ENCODE results near the gene TMCC1. TPM values are rescaled to one million over a fixed set of nuclear protein-coding genes. Genes with fewer than 3 reads are reported as not detected.

TMCC1 gene
- total RNA-seq, 1 donor from 2014 or later: 33.4 TPM

DNA sequence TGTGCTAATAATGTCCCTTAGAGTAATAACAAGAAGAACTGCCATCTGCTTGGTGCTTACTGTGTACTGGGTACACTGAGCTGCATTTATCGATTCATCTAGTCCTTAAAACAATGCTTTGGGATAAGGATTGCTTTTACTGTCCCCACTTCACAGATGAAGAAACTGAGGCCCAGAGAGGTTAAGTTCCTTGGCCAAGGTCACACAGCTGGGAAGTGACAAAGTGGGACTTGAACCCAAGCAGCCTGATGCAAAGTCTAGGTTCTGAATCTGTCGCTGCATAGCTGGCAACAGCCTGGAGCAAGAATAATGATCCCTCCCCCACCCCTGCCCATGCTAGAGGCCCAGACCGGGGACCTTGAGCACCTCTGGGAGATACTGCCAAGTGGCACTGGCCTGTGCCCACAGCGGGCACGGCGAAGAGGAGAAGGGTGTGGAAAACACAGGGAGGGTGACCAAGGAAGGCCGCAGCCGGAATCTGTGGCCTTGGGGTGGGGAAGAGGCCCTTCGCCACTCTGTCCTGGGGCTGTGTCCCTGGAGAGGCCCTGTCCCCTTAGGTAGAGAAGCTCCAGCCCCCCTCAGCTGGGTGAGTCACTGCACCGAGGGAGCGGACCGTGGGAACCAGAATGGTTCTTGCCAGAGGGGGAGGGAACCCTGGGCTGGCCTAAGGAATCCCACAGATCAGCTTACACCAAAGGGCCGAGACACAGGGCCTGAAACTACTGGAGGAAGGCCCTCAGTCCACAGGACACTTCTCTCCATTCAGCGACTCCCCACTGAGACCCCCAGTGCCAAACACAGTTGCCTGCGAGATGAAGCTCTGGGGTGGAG, 290.6 kb downstream of the TMCC1 start:
- H3K9me3 ChIP-seq: no peaks in the 10 kb centered on the region
- ATAC-seq: peak; percentile 44 to 59
- H3K27me3 ChIP-seq (ENCODE audit: low read depth): no peaks in the 10 kb centered on the region
- H3K27ac ChIP-seq: peak overlapping the region; percentile 89
- TF ChIP-seq, protein P1, sequence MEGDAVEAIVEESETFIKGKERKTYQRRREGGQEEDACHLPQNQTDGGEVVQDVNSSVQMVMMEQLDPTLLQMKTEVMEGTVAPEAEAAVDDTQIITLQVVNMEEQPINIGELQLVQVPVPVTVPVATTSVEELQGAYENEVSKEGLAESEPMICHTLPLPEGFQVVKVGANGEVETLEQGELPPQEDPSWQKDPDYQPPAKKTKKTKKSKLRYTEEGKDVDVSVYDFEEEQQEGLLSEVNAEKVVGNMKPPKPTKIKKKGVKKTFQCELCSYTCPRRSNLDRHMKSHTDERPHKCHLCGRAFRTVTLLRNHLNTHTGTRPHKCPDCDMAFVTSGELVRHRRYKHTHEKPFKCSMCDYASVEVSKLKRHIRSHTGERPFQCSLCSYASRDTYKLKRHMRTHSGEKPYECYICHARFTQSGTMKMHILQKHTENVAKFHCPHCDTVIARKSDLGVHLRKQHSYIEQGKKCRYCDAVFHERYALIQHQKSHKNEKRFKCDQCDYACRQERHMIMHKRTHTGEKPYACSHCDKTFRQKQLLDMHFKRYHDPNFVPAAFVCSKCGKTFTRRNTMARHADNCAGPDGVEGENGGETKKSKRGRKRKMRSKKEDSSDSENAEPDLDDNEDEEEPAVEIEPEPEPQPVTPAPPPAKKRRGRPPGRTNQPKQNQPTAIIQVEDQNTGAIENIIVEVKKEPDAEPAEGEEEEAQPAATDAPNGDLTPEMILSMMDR (IDR thresholded peaks at IDR 0.05): no peak
- peaks cover 78% of the 10 kb centered on the region for H3K4me1 ChIP-seq
- H3K4me3 ChIP-seq: peak overlapping the region; percentile 70
- DNase-seq: peak; percentile 67
- intact Hi-C loops (cut with DNase I): no loop called here
- H3K36me3 ChIP-seq: no peaks in the 10 kb centered on the region

DNA sequence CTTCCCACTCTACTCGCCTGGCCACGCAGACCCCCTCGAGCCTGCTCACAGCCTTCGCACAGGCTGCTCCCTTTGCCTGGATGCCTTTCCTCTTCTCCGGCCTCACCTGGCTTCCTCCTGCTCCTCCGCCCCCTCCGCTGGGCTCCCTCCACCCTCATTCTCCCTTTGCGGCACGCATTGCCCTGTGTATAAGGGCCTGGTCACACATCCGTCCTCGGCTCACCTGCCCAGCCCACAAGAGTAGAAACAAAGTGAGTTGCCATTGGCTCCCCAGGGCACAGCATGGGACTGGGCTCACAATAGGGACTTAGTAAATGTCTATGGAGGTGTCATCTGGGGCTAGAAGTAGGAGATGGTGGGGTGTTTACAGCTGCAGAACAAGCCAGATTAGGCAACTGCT, 291.2 kb downstream of the TMCC1 start:
- peak overlapping the region; percentile 89 for H3K27ac ChIP-seq
- intact Hi-C loops (cut with DNase I): no loop called here
- peaks cover 78% of the 10 kb centered on the region for H3K4me1 ChIP-seq
- TF ChIP-seq, protein P1 (IDR thresholded peaks at IDR 0.05): no peak
- no peak for ATAC-seq
- no peaks in the 10 kb centered on the region for H3K27me3 ChIP-seq (ENCODE audit: low read depth)
- peak overlapping the region; percentile 70 for H3K4me3 ChIP-seq
- no peak for DNase-seq
- H3K9me3 ChIP-seq: no peaks in the 10 kb centered on the region
- H3K36me3 ChIP-seq: no peaks in the 10 kb centered on the region

DNA sequence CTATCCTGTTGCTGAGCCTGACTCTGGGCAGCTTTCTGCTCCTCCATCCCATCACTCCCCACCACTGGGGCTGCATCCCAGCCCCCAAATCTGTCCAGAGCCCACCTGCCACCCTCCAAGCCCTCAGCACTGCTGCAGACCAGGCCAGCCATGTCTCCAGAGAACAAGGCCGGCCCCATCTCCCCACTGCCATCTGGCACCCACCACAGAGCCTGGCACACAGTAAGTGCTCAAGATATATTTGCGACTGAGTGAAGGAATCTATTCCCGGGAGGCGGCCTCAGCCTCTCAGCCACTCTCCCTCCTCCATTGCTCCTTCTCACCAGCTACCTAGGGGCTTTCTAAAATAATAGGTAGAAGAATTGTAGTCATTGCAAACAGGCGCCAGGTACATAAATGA, 291.8 kb downstream of the TMCC1 start:
- Histone ChIP-seq H3K4me1 (peaks cover 82% of the 10 kb centered on the region), H3K36me3 (no peaks in the 10 kb centered on the region), H3K9me3 (no peaks in the 10 kb centered on the region), H3K4me3 (peak overlapping the region; percentile 70), H3K27ac (peak overlapping the region; percentile 89), H3K27me3 (ENCODE audit: low read depth) (no peaks in the 10 kb centered on the region)
- intact Hi-C loops (cut with DNase I): no loop called here
- ATAC-seq: no peak
- DNase-seq: no peak
- TF ChIP-seq, protein P1 (IDR thresholded peaks at IDR 0.05): no peak

DNA sequence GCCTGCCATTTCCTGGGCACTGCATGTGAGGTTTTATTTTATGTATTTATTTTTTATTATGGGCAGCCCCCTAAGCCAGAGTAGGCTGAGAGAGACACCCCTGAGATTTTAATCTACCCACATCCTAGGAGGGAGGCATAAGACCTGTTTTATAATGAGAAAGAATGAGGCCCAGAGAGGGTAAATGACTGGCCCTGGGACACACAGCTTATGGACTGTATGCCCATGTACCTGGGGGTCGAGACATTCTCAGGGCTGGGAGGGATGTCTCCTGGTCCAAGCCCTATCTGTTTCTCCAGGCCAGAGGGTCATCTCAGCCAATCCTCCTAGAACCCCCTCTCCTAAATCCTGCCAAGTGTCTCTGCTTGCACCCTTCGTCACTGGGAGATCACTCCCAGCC, 293.2 kb downstream of the TMCC1 start:
- TF ChIP-seq, protein P1 (IDR thresholded peaks at IDR 0.05): no peak
- H3K27me3 ChIP-seq (ENCODE audit: low read depth): no peaks in the 10 kb centered on the region
- DNase-seq (no peak), ATAC-seq (no peak)
- H3K36me3 ChIP-seq: no peaks in the 10 kb centered on the region
- peak overlapping the region; percentile 89 for H3K27ac ChIP-seq
- no peaks in the 10 kb centered on the region for H3K9me3 ChIP-seq
- intact Hi-C loops (cut with DNase I): no loop called here
- peaks cover 96% of the 10 kb centered on the region for H3K4me1 ChIP-seq
- H3K4me3 ChIP-seq: peak overlapping the region; percentile 10

DNA sequence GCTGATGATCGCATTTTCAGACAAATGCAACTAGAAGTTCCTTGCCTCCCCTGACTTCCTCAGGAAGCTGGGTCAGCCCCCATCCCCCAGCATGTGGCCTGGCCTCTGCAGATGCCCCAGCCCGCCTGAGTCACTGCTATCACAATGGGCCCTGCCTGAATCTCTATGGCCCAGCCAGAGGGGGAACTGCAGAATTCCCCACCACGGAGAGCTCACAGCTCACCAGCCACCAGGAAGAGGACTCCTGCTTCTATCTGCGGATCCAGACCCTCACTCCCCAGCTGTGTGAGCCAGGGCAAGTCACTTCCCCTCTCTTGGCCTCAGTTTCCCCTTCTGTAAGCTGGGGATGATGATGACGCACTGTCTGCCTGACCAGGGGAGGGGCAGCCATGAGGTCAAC, 293.9 kb downstream of the TMCC1 start:
- Histone ChIP-seq H3K9me3 (no peaks in the 10 kb centered on the region), H3K27me3 (ENCODE audit: low read depth) (no peaks in the 10 kb centered on the region), H3K4me3 (peak overlapping the region; percentile 10), H3K27ac (peak overlapping the region; percentile 89), H3K36me3 (no peaks in the 10 kb centered on the region), H3K4me1 (peaks cover 100% of the 10 kb centered on the region)
- intact Hi-C loops (cut with DNase I): no loop called here
- ATAC-seq (peak; percentile 21 to 39), DNase-seq (peak; percentile 86)
- TF ChIP-seq, protein P1 (IDR thresholded peaks at IDR 0.05): no peak

Measured in lower lobe of right lung (tissue), 2 donors.